Choroid plexus epithelial cell (primary cell): ENCODE data around the gene ASB10.
A peak's percentile ranks its signal among the peaks of the same experiment; 100 is the strongest.

Experiments used
- DNase-seq: peaks from one replicate; pipeline ENCODE4 v3.0.0-alpha.2; 2010; ENCODE audit warnings: low read depth
- H3K4me3 ChIP-seq: 2 replicates; pipeline ENCODE4 v1.5.1; 2011; ENCODE audit warnings: low read depth, mild to moderate bottlenecking, control low read depth, low read length, moderate library complexity
- CTCF ChIP-seq: conservative IDR thresholded peaks from 2 replicates; pipeline ENCODE4 v1.5.1; 2011; ENCODE audit warnings: low read depth, mild to moderate bottlenecking, control low read depth, inconsistent platforms, low read length, moderate library complexity

The ASB10 gene

GRCh38 chr7:151178236-151178635 lies 8.8 kb downstream of the ASB10 start:
- H3K4me3 ChIP-seq = no peak overlapping the region
- TF ChIP-seq CTCF = no peak
- DNase-seq = no peak

DNA sequence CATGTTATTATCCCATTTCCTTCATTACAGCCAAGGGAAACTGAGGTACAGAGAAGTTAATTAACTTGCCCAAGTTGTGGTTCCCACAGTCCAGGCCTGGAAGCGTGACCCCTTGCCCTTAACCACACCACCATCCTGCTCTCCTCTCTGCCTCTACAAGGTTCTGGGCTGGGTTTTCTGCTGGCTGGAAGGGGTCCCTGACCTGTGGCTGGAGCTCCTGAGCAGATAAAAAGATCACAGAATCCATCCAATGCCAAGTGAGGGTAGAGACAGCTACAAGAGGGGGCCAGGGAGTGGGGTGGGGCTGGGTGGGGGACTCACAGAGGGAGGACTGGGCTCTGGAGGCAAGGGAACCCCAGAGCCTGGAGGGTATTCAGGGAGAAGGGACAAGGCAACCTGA lies 9.7 kb downstream of the ASB10 start:
- no peak overlapping the region for H3K4me3 ChIP-seq
- TF ChIP-seq CTCF = no peak
- no peak for DNase-seq

DNA sequence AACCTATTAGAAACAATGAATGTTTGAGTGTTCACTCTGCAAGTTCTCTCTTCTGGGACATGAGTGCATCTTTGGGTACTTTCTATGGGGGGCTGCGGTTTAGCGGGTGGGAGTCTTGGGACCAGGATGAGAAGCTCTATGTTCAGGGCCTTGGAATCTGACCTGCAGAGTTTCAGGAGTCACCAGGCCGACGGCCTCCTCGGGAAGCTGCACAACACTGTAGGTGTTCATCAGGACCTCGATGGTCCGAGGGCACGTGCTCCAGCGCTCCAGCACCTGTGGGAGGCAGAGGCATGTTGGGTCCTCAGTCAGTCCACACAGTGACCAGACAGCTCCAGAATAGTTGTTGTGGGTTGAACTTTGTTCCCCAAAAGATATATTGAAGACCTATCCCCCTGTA lies 10.6 kb downstream of the ASB10 start:
- no peak overlapping the region for H3K4me3 ChIP-seq
- no peak for DNase-seq

DNA sequence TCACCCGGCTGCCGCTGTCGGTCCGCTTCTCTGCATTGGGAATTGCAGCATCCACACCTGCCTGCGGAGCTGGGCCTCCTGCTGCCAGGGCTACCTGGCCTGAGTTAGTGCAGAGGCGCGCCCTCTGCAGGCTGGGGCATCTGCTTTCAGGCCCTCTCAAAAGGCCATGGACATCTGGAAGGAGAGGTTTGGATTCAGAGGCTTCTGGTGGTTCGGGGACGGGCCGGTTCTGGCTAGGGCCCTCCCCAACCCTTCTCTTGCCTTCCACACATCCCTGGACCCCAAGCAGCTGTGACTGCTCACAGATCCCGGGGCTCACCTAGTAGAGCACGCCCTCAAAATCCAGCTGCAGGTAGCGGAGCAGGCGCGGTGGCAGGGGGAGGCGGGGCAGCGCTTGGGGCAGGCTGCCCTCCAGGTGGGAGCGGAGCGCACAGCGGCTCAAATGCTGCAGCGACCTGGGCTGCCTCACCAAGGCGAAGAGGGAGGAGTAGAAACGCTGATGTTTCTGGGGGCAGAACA lies 11.2 kb downstream of the ASB10 start:
- no peak for DNase-seq
- H3K4me3 ChIP-seq = no peak overlapping the region
- no peak for TF ChIP-seq CTCF

More for the DNA sequence above, 10.6 kb downstream of the ASB10 start:
- TF ChIP-seq CTCF = no peak

- no peak for DNase-seq
- no peak overlapping the region for H3K4me3 ChIP-seq
- TF ChIP-seq CTCF = no peak
Measured at GRCh38 chr7:151175047-151175792, 11.8 kb downstream of the ASB10 start.

- no peak for TF ChIP-seq CTCF
- DNase-seq = peak; percentile 57
- no peak overlapping the region for H3K4me3 ChIP-seq
Measured at GRCh38 chr7:151174246-151175046, 12.6 kb downstream of the ASB10 start.
